IPS-18a (cell line): ENCODE data around the gene AGTR1.

Experiments used
- H3K27ac ChIP-seq: one replicate; pipeline ENCODE4 v1.5.1; 2013; ENCODE audit warnings: low read length
- H3K27me3 ChIP-seq: one replicate; pipeline ENCODE4 v1.6.1; 2013; ENCODE audit warnings: mild to moderate bottlenecking, low read length; ENCODE audit not compliant: control insufficient read depth, insufficient read depth
- H3K36me3 ChIP-seq: one replicate; pipeline ENCODE4 v1.6.1; 2013; ENCODE audit warnings: low read depth, low read length; ENCODE audit not compliant: control insufficient read depth
- H3K4me1 ChIP-seq: one replicate; pipeline ENCODE4 v1.6.1; 2013; ENCODE audit warnings: low read depth, low read length; ENCODE audit not compliant: control insufficient read depth
- H3K4me3 ChIP-seq: one replicate; pipeline ENCODE4 v1.5.1; 2013; ENCODE audit warnings: low read length
- H3K9ac ChIP-seq: one replicate; pipeline ENCODE4 v1.6.1; 2013; ENCODE audit warnings: mild to moderate bottlenecking, low read length, moderate library complexity
- H3K9me3 ChIP-seq: one replicate; pipeline ENCODE4 v1.6.1; 2013; ENCODE audit warnings: low read depth, low read length; ENCODE audit not compliant: control insufficient read depth

Gene AGTR1

DNA sequence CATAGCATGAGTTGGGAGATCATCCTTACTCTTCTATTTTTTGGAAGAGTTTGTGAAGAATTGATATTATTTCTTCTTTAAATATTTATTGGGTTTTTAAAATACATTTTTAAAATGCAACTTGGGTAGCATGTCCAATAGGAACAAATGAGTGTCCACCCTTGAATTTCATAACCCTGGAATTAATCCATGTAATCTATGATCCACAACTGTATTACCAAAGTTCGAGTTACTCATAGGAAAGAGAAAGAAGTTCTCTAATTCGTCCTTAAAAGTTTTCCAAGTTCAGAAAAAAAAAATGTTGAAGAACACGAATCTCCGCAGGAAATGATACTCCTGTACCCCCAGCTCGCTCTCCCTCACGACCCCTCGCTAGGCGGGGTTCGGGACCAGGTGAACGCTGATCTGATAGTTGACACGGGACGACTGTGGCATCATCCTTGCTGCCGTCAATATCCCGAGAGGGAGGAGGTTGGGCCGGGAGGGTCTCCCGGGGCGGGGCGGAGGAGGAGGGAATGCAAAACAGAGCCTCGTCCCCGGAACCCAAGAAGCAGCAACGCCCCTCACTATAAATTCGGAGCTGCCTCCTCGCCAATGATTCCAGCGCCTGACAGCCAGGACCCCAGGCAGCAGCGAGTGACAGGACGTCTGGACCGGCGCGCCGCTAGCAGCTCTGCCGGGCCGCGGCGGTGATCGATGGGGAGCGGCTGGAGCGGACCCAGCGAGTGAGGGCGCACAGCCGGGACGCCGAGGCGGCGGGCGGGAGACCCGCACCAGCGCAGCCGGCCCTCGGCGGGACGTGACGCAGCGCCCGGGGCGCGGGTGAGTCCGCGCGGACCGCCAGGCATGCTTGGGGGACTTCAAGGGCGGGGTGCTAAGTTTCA, at the start of gene AGTR1:
Gene AGTR1, plus strand, starts transcription at position 598 of the 884 bp plus-strand sequence. CDS start 43,133 bp downstream, outside the sequence.
- H3K9ac ChIP-seq: no peak within 1 kb of the TSS
- no peaks in the 10 kb centered on the region for H3K4me1 ChIP-seq
- H3K27me3 ChIP-seq: peaks cover 41% of the 10 kb centered on the region
- no peak within 1 kb of the TSS for H3K27ac ChIP-seq
- no peaks in the 10 kb centered on the region for H3K36me3 ChIP-seq
- H3K4me3 ChIP-seq: peak within 1 kb of the TSS; percentile 58
- H3K9me3 ChIP-seq: no peaks in the 10 kb centered on the region

DNA sequence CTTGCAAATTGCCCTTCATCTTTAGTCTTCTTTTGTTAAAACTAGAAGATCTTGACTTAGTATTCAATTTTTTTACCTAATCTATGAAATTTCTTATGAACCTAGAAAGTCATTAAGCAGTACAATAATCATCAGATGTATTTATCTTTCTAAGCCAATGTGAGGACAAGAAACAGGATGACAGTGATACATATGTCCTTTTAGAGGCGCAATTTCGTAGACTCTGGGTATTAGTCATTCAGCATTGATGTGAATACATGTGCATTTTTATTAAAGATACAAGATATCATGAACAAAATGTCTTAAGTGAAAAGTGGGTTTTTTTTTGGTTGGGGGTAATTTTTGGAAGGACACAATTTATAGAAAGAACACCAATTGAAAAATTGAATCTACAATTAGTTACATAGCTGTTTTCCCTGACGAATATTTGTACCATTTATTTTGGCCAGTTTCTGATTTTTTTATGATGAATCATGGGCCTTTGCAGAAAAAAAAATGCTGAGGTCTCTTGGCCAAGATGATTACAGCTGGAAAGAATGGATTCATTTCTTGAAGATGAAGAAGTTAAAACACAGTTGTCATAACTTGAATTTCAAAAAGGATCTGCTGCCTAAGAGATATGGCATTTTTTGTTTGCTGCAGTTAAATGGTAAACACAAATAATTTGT, 48.9 kb upstream of the AGTR1 start:
- Histone ChIP-seq H3K9ac (no peak overlapping the region), H3K4me1 (no peaks in the 10 kb centered on the region), H3K36me3 (no peaks in the 10 kb centered on the region), H3K4me3 (no peak overlapping the region), H3K27ac (no peak overlapping the region), H3K27me3 (no peaks in the 10 kb centered on the region), H3K9me3 (no peaks in the 10 kb centered on the region)

GRCh38 chr3:148651549-148651948, 46.2 kb upstream of the AGTR1 start:
- Histone ChIP-seq H3K27me3 (no peaks in the 10 kb centered on the region), H3K27ac (no peak overlapping the region), H3K4me1 (no peaks in the 10 kb centered on the region), H3K9ac (no peak overlapping the region), H3K9me3 (no peaks in the 10 kb centered on the region), H3K36me3 (no peaks in the 10 kb centered on the region), H3K4me3 (no peak overlapping the region)

DNA sequence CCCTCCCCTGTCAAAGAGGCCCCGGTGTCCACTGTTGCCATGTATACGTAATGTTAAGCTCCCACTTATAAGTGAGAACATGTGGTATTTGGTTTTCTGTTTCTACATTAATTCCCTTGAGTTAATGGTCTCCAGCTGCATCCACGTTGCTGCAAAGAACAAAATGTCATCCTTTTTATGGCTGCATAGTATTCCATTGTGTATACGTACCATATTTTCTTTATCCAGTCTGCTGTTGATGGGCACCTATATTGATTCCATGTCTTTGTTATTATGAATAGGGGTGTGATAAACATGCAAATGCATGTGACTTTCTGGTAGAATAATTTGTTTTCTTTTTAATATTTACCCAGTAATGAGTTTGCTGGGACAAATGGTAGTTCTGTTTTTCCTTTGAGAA, 43.3 kb upstream of the AGTR1 start:
- no peaks in the 10 kb centered on the region for H3K4me1 ChIP-seq
- no peaks in the 10 kb centered on the region for H3K9me3 ChIP-seq
- no peak overlapping the region for H3K4me3 ChIP-seq
- H3K27me3 ChIP-seq: no peaks in the 10 kb centered on the region
- no peaks in the 10 kb centered on the region for H3K36me3 ChIP-seq
- no peak overlapping the region for H3K27ac ChIP-seq
- no peak overlapping the region for H3K9ac ChIP-seq

GRCh38 chr3:148657470-148657869, 40.2 kb upstream of the AGTR1 start:
- no peaks in the 10 kb centered on the region for H3K4me1 ChIP-seq
- H3K4me3 ChIP-seq: no peak overlapping the region
- H3K36me3 ChIP-seq: no peaks in the 10 kb centered on the region
- H3K27me3 ChIP-seq: no peaks in the 10 kb centered on the region
- no peak overlapping the region for H3K27ac ChIP-seq
- H3K9ac ChIP-seq: no peak overlapping the region
- no peaks in the 10 kb centered on the region for H3K9me3 ChIP-seq

GRCh38 chr3:148659512-148659911, 38.2 kb upstream of the AGTR1 start:
- Histone ChIP-seq H3K27ac (no peak overlapping the region), H3K9me3 (no peaks in the 10 kb centered on the region), H3K27me3 (no peaks in the 10 kb centered on the region), H3K4me3 (no peak overlapping the region), H3K9ac (no peak overlapping the region), H3K4me1 (no peaks in the 10 kb centered on the region), H3K36me3 (no peaks in the 10 kb centered on the region)

GRCh38 chr3:148680289-148680688, 17.4 kb upstream of the AGTR1 start:
- no peak overlapping the region for H3K4me3 ChIP-seq
- no peaks in the 10 kb centered on the region for H3K36me3 ChIP-seq
- H3K27ac ChIP-seq: no peak overlapping the region
- H3K9ac ChIP-seq: no peak overlapping the region
- H3K9me3 ChIP-seq: no peaks in the 10 kb centered on the region
- H3K4me1 ChIP-seq: no peaks in the 10 kb centered on the region
- no peaks in the 10 kb centered on the region for H3K27me3 ChIP-seq

- Histone ChIP-seq H3K9ac (no peak overlapping the region), H3K27ac (no peak overlapping the region), H3K4me3 (no peak overlapping the region)
These were observed 16.6 kb upstream of the AGTR1 start for GRCh38 chr3:148681080-148681479.

GRCh38 chr3:148682997-148683396, 14.7 kb upstream of the AGTR1 start:
- Histone ChIP-seq H3K9ac (no peak overlapping the region), H3K4me1 (no peaks in the 10 kb centered on the region), H3K36me3 (no peaks in the 10 kb centered on the region), H3K27ac (no peak overlapping the region), H3K9me3 (no peaks in the 10 kb centered on the region), H3K27me3 (no peaks in the 10 kb centered on the region), H3K4me3 (no peak overlapping the region)

More at GRCh38 chr3:148681080-148681479, 16.6 kb upstream of the AGTR1 start:
- Histone ChIP-seq H3K9me3 (no peaks in the 10 kb centered on the region), H3K36me3 (no peaks in the 10 kb centered on the region), H3K4me1 (no peaks in the 10 kb centered on the region), H3K27me3 (no peaks in the 10 kb centered on the region)

DNA sequence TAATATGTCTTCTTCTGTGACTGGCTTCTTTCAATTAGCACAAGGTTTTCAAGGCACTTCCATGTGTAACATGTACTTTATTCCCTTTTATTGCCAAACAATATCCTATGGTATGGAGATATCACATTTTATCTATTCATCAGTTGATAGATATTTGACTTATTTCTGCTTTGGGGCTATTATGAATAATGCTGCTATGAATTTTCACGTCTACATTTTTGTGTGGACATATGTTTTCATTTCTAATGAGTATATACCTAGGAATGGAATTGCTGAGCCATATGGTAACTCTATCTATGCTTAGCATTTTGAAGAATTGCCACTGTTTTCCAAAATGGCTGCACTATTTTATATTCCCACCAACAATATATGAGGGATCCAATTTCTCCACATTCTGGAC, 3.6 kb upstream of the AGTR1 start:
- Histone ChIP-seq H3K36me3 (no peaks in the 10 kb centered on the region), H3K27ac (no peak overlapping the region), H3K4me1 (no peaks in the 10 kb centered on the region), H3K4me3 (no peak overlapping the region), H3K27me3 (peaks cover 30% of the 10 kb centered on the region), H3K9ac (no peak overlapping the region), H3K9me3 (no peaks in the 10 kb centered on the region)

GRCh38 chr3:148698190-148698810, 597 bp downstream of the AGTR1 start:
- Histone ChIP-seq H3K9ac (no peak overlapping the region), H3K4me3 (peak overlapping the region; percentile 58), H3K4me1 (no peaks in the 10 kb centered on the region), H3K27me3 (peaks cover 41% of the 10 kb centered on the region), H3K9me3 (no peaks in the 10 kb centered on the region), H3K27ac (no peak overlapping the region), H3K36me3 (no peaks in the 10 kb centered on the region)
